Measurements from ENCODE around the gene GALNT1. TPM values are rescaled to one million over a fixed set of nuclear protein-coding genes. Genes with fewer than 3 reads are reported as not detected.

Gene GALNT1
- total and polyA plus RNA-seq, 10 of the 15 experiments (the other 5 are each of a cell fraction or from before 2014, with no cell fraction given) = 8.0 to 53.7 (median 29.9) TPM

GRCh38 chr18:35593859-35594258, 12.3 kb downstream of the GALNT1 start (continued):
- TF ChIP-seq E2F4 (IDR thresholded peaks at IDR 0.05; ENCODE audit: low read depth, low read length) (no peak), ASH2L (IDR thresholded peaks at IDR 0.05; ENCODE audit: borderline replicate concordance, low read depth) (no peak)

- CTCF ChIA-PET = interaction anchor here (2.2 kb wide), 1 partner anchor 11 kb away, joined by 6 read pairs; no protein-coding TSS in a partner anchor
- TF ChIP-seq HCFC1 (IDR thresholded peaks at IDR 0.05; ENCODE audit: low read length) (no peak), SIN3A (IDR thresholded peaks at IDR 0.05; ENCODE audit: low read depth, low read length) (no peak), ATF3 (IDR thresholded peaks at IDR 0.05; ENCODE audit: borderline replicate concordance, extremely low read depth, low read depth, low read length) (no peak), SMAD1 (IDR thresholded peaks at IDR 0.05; ENCODE audit: low read depth, partially characterized antibody) (no peak), E4F1 (IDR thresholded peaks at IDR 0.05; ENCODE audit: borderline replicate concordance, partially characterized antibody) (no peak), EGR1 (IDR thresholded peaks at IDR 0.05; ENCODE audit: borderline replicate concordance in 1 of 2, low read depth in 2 of 2, low read length in 2 of 2) (no peak), CTCF (IDR thresholded peaks at IDR 0.05 in 2 of 3, conservative IDR thresholded peaks at IDR 0.05 in 1 of 3; ENCODE audit: control insufficient read depth in 2 of 3, extremely low read depth in 1 of 3, insufficient read depth in 1 of 3, low read depth in 3 of 3, low read length in 3 of 3) (no peak), BRCA1 (IDR thresholded peaks at IDR 0.05; ENCODE audit: low read depth, low read length) (no peak), ATF7 (IDR thresholded peaks at IDR 0.05; ENCODE audit: low read depth) (no peak), RAD51 (IDR thresholded peaks at IDR 0.05) (no peak), EP300 (IDR thresholded peaks at IDR 0.05; ENCODE audit: borderline replicate concordance in 1 of 2, control insufficient read depth in 1 of 2, low read depth in 2 of 2, low read length in 2 of 2) (no peak), IRF3 (IDR thresholded peaks at IDR 0.05) (no peak), RAD21 (IDR thresholded peaks at IDR 0.05; ENCODE audit: insufficient read depth, low read depth, low read length) (no peak)
Measured at GRCh38 chr18:35597758-35598157, 16.2 kb downstream of the GALNT1 start.

More at GRCh38 chr18:35597758-35598157, 16.2 kb downstream of the GALNT1 start:
- RAD21 ChIA-PET (ENCODE audit: unreplicated experiment) = interaction anchor here (1.0 kb wide), 1 partner anchor 15 kb away, joined by 3 read pairs; no protein-coding TSS in a partner anchor
- Histone ChIP-seq H3K27ac (ENCODE audit: control insufficient read depth, insufficient read depth) (no peak overlapping the region), H3K4me2 (ENCODE audit: control insufficient read depth, insufficient read depth) (no peak overlapping the region), H4K20me1 (ENCODE audit: control insufficient read depth, insufficient read depth) (no peaks in the 10 kb centered on the region), H3K4me1 (ENCODE audit: control insufficient read depth, insufficient read depth, low read length) (peaks cover 4% of the 10 kb centered on the region), H3K4me3 (no peak overlapping the region), H3K79me2 (ENCODE audit: control insufficient read depth, insufficient read depth, low read length) (peaks cover 8% of the 10 kb centered on the region), H3K27me3 (replicated peaks in 1 of 2; ENCODE audit: control insufficient read depth in 2 of 2, insufficient read depth in 2 of 2, low read length in 1 of 2) (no peaks in the 10 kb centered on the region), H3K9me3 (replicated peaks; ENCODE audit: control insufficient read depth, insufficient read depth, low read length) (peaks cover 3% of the 10 kb centered on the region), H3K9ac (ENCODE audit: control insufficient read depth, insufficient read depth, low read length) (no peak overlapping the region), H2AFZ (ENCODE audit: control insufficient read depth, low read depth, low read length) (no peak overlapping the region), H3K36me3 (ENCODE audit: control insufficient read depth in 2 of 2, insufficient read depth in 2 of 2, low read length in 1 of 2) (no peaks in the 10 kb centered on the region)
- POLR2A ChIA-PET = interaction anchor here (0.6 kb wide), 1 partner anchor 1486 kb away, joined by 3 read pairs; no protein-coding TSS in a partner anchor
- WGBS (ENCODE audit: insufficient coverage, insufficient replicate concordance, low lambda C conversion rate, missing lambda C conversion rate) = 92% methylated on average over 4 of the region's 4 CpGs
- in situ Hi-C loops (cut with MboI) (loop anchor here (25.0 kb wide), 1 partner anchor 1215 kb away; no protein-coding TSS in a partner anchor), intact Hi-C loops (cut with micrococcal nuclease; ENCODE audit: unreplicated experiment) (no loop called here)
- ATAC-seq (no peak), FAIRE-seq (no peak), DNase-seq (ENCODE audit: low read depth, low spot score) (no peak)
- BruUV-seq (replicated peaks) = no TSS peak
- SMC1A ChIA-PET (ENCODE audit: uncharacterized antibody, unreplicated experiment) = no interaction called here
